Fibroblast of lung (primary cell): ENCODE results near the gene NT5DC3.

ENCODE experiments used
- CTCF ChIP-seq, 2 donors: IDR thresholded peaks in 1 of 2; conservative IDR thresholded peaks in 1 of 2; 1 replicate in 1 of 2; 2 replicates in 1 of 2; pipeline ENCODE4 v1.5.1; 2011 to 2012; ENCODE audit warnings: low read length in 2 of 2, control low read depth in 1 of 2, inconsistent platforms in 1 of 2, low read depth in 1 of 2, mild to moderate bottlenecking in 1 of 2
- EZH2 ChIP-seq: IDR thresholded peaks from 2 replicates; pipeline ENCODE4 v1.5.1; 2012; ENCODE audit warnings: low read length, control low read depth, mild to moderate bottlenecking; ENCODE audit errors: missing control alignments

DNA sequence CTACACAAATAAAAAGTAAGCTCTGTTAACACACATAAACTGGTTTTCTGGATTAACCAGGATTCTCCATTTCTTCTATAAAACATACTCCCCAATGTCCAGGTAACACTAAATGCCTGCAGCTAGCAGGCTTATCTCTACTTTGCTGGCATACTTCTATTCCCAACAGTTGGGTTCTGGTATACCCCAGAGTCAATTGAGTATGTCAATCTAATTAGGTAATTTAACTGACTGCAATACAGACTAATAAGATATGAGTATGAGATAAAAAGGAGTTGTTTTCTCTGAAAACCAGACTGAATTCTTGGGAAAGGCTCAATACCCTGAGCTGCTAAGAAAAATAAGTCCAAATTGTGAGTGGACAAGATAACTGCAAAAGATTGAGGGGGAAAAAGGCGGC lies 9.4 kb upstream of the NT5DC3 start:
- TF ChIP-seq EZH2 (no peak), CTCF (conservative IDR thresholded peaks at IDR 0.05 in 1 of 2, IDR thresholded peaks at IDR 0.05 in 1 of 2; ENCODE audit: low read depth in 1 of 2, low read length in 2 of 2) (no peak)
